Hippocampal formation (tissue), 2 donors: ENCODE results near the gene COLEC11.
"Not testable (repeated sequence)": the region's sequence is repeated elsewhere in the genome, so short reads cannot be mapped to it uniquely, and the experiment has no call there.

Experiments
- DNase-seq, 2 donors: peaks; one replicate each; lab custom pipeline; 2025; lab: John Stamatoyannopoulos, UW

The COLEC11 gene

GRCh38 chr2:3606028-3606369 lies 11.1 kb downstream of the COLEC11 start:
- no peak for DNase-seq

DNA sequence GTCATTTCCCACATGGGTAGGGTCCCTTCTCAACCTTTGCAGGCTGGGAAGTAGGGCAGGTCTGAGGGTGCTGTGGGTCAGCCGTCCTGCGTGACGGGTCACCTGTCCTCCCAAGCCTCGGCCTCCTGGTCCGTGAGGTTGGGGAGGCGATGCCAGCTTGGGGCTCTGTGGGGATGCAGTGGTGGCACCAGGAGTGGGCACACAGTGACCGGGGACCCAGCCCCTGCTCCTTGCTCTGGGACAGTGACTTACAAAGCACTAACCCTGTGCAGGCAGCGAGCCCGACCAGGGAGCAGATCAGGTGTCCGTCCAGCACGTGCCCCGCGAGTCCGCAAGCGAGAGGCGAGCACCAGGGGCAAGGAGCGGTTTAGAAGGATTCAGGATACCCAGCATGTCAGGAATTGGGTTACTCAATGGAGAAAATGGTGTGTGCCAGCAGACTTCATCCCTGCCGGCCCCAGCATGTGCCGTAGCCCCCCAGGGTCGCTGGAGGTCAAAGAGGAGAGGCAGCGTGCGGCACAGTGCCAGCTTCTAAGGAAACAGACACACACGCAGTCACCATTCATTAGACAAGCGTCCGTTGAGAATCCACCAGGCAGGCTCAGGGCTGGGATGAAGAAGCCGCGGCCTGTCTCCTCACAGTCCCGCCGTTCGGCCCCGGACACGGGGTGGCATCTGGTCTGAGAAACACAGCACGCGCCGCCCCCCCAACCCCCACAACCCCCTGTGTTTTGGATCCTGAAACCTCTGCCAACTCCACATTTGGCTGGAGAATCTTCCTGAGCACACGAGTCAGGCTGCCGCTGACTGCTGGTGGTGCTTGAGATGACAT lies 11.7 kb downstream of the COLEC11 start:
- DNase-seq: no peak

- DNase-seq: no peak
These were observed 13.7 kb downstream of the COLEC11 start for GRCh38 chr2:3608373-3609278.

- DNase-seq: not testable (repeated sequence)
These were observed 14.4 kb downstream of the COLEC11 start for GRCh38 chr2:3609279-3609673.

GRCh38 chr2:3610415-3610814 lies 15.5 kb downstream of the COLEC11 start:
- DNase-seq: no peak

- DNase-seq: no peak
These were observed 16.1 kb downstream of the COLEC11 start for GRCh38 chr2:3610881-3611505.

- no peak for DNase-seq
These were observed 16.7 kb downstream of the COLEC11 start for GRCh38 chr2:3611589-3611988.

DNA sequence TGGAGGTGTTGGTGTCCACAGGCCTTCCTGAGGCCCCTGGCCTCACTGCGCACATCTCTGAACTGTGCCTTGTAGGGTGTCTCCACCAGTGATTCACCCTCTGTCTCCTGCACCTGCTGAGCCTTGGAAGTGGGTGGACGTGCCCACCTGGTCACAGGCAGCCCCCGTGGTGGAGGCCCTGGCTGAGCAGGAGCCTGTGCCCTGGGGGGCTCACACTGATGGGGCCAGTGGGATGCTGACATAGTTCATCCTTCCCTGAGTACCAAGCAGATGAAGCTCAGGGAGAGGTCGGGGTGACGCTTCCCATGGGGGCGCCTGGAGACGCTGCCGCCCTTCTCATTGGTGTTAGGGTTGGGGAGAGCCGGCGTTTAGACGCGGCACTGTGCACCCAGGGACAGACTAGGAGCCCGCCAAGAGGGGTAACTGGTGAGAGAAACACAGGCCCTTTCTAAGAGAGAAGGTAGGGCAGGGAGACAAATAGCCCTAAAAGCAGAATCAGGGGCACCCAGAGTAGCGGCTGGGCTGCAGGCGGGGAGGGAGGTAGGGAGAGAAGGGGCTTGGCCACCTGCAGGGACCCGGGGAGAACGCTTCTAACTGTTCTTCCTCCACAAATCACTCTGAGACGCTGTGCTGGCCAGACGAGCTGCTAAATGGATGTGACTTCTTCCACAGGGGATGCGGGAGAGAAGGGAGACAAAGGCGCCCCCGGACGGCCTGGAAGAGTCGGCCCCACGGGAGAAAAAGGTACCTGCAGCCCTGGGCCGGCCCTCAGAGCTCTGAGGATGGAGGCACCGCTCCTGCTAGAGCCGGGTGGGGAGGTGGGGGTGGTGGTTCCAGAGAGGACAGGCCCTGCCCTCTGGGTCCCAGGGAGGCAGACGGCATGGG lies 18.0 kb downstream of the COLEC11 start:
- DNase-seq: no peak

GRCh38 chr2:3613524-3613905 lies 18.6 kb downstream of the COLEC11 start:
- no peak for DNase-seq

DNA sequence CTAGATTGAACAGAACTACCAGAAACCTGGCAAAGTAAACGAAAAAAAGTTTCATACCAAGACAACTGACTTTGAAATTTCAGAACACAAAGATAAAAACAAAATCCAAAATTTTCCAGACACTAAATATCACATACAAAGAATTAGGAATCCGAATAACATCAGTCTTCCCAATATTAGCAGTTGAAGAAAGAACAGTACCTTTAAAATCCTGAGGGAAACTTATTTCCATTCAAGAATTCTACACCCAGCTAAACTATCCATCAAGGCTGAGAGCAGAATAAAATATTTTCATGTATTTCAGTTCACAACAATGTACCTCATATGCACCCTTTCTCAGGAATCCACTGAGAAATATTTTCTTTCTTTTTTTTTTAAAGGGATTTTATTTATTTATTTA lies 19.8 kb downstream of the COLEC11 start:
- DNase-seq: not testable (repeated sequence)

GRCh38 chr2:3615541-3616200 lies 20.8 kb downstream of the COLEC11 start:
- not testable (repeated sequence) for DNase-seq

DNA sequence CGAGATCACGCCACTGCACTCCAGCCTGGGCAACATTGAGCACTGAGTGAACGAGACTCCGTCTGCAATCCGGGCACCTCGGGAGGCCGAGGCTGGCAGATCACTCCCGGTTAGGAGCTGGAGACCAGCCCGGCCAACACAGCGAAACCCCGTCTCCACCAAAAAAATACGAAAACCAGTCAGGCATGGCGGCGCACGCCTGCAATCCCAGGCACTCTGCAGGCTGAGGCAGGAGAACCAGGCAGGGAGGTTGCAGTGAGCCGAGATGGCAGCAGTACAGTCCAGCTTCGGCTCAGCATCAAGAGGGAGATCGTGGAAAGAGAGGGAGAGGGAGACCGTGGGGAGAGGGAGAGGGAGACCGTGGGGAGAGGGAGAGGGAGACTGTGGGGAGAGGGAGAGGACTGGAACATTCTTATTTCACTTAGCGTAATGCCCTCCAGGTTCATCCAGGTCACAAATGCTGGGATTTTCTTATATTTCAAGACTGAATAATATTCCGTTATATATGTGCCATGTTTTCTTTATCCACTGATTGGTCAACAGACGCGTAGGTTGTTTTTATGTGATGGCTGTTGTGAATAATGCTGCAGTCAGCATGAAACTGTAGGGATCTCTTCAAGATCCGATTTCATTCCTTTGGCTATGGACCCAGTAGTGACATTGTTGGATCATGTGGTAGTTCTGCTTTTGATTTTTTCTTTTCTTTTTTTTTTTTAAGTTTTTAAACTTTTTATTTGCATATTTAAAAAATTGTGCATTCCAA lies 21.7 kb downstream of the COLEC11 start:
- not testable (repeated sequence) for DNase-seq

- no peak for DNase-seq
These were observed 22.4 kb downstream of the COLEC11 start for GRCh38 chr2:3617198-3617890.

DNA sequence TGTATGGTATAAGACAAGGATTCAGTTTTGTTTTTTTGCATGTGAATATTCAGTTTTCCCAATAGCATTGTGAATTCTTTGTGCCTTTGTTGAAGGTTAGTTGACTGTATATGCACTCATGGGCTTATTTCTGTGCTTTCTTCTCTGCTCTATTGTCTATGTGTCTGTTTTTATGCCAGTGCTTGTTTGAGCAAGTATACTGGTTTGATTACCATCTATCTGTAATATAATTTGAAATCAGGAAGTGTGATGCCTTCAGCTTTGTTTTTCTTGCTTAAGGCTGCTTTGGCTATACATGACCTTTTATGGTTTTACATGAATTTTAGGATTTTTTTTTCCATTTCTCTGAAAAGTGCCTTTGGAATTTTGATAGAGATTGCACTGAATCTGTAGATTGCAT lies 23.5 kb downstream of the COLEC11 start:
- DNase-seq: no peak

GRCh38 chr2:3619033-3619432 lies 24.1 kb downstream of the COLEC11 start:
- no peak for DNase-seq

GRCh38 chr2:3619661-3620060 lies 24.7 kb downstream of the COLEC11 start:
- not testable (repeated sequence) for DNase-seq

DNA sequence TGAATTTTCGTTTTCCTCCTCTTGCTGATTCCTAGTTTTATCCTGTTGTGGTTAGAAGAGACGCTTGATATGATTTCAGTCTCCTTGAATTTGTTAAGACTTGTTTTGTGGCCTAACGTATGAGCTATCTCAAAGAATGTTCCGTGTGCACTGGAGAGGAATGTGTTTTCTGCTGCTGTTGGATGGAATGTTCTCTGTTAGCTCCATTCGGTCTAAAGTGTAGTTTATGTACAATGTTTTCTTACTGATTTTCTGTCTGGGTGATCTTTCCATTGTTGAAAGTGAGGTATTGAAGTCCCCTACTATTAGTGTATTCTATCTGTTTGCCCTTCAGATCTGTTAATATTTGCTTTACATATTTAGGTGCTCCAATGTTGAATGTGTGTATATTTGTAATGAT lies 25.9 kb downstream of the COLEC11 start:
- no peak for DNase-seq

- DNase-seq: no peak
These were observed 28.1 kb downstream of the COLEC11 start for GRCh38 chr2:3622967-3623366.

DNA sequence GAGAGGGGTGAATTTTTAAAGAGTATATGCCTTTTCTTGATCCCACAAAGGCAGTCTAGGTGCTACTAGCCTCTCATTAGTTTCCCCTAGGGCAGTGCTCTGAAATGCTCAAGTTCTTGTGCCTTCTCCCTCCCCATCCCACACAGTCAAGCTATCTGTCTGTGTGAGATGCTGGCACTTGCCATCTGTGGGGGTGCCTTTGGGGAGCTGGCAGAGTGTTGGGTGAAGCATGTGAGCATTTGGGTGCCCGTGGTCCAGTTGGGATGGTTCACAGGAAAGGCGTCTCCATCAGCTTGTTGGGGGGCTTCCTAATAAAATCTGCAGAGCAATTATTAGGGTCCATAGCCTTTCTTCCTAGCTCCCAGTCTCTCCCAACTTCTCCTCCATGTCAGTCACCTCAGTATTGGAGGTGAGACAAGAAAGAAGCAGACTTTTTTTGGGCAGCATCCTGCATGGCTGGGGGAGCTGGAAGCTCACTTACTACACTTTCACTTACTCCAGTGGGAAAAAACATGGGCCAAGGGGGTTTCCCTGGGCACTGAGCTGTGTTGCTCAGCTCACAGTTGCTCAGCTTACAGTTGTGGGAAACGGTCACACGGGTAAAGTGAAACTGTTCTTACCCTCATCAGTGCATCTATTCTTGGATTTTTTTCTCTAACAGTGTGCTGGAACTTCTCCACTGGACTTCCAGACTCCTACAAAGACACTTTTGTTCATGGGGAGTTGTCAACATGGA lies 29.3 kb downstream of the COLEC11 start:
- DNase-seq: no peak
